Measurements from ENCODE around the gene VSX2.

Gene VSX2

DNA sequence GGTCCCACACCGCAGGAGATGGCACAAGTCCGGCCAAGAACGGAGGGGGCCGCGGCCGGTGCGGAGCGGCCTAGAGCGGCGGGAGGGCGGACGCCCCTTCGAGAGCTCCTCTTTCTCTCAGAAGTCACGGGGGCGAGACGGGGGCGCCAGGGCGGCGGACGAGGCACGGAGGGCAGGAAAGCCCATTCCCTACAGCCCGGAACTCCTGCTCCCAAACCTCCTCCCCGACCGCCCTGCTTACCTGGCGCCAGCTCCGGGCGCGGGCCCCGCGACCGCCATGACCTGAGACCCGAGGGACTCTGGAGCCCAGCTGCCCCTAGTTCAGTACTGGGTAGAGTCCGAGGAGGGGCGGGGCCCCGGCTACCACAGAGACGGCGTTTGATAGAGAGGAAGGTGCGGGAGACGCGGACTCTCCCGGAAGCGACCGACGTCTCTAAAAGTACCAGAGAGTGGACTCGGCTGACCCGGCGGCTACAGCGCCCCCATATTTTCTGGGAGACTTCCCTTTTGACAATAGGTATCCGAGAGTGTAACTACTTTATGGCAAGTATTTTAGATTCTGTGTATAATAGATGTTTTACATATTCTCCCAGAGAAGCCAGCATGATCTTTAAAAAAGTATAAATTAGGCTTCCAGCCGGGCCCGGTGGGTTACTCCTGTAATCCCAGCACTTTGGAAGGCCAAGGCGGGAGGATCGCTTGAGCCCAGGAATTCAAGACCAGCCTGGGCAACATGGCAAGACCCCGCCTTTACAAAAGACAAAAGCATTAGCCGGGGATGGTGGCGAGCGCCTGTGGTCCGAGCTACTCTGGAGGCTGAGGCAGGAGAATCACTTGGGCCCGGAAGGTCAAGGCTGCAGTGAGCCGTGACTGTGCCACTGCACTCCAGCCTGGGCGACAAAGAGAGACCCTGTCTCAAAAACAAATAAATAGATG is 63.7 kb downstream of the VSX2 start, which contains the start of gene ABCD4:
ABCD4 (minus strand) TSS at position 301 of the 936 bp plus-strand sequence; CDS start at position 279, 22 bp downstream.
- peak; percentile 83 for DNase-seq

DNA sequence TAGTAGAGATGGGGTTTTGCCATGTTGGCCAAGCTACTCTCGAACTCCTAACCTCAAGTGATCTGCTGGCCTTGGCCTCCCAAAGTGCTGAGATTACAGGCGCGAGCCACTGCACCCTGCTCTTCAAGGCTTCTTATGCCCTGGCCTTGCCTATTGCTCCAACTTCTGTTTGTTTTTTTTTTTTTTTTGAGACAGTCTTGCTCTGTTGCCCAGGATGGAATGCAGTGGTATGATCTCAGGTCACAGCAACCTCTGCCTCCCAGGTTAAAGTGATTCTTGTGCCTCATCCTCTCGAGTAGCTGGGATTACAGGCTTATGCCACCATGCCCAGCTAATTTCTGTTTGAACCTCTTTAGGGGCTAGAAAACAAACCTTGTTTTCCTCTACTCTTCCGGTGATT is 69.4 kb downstream of the VSX2 start:
- DNase-seq: no peak

DNA sequence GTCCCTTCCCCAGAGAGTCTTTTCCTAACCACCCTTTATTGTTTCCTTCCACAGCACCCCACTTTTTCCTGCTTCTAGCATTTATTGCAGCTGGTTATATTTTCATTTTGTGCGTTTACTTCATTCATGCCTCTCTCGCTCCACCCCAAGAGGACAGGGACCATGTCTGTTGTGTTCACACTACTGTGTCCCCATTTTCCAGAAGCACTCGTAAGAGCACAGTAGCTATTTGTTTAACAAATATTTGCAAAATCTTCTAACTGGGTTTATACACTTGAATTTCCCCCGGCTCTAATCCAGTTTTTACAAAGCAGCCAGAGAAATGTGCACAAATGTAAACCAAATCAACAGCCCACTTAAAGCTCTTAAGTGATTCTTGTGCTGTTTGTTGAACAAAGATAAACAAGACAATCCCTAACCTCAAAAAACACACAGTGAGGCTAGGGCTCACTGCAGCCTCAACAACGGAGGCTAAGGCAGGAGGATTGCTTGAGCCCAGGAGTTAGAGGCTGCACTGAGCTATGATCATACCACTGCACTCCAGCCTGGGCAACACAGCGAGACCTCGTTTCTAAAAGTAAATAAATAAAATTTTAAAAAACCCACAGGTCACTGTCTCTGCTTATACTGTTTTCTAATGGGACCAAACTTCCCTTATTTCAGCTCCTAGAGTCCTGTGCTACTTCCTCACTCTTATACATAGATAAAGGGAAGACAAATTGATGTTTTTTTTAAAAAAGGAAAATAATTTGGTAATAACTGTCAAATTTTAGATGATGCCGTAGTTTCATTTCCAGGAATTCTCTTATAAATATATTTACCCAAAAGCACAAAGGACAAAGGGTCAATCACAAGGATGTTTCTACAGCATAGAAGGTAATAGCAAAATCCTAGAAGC is 70.1 kb downstream of the VSX2 start:
- DNase-seq: no peak

DNA sequence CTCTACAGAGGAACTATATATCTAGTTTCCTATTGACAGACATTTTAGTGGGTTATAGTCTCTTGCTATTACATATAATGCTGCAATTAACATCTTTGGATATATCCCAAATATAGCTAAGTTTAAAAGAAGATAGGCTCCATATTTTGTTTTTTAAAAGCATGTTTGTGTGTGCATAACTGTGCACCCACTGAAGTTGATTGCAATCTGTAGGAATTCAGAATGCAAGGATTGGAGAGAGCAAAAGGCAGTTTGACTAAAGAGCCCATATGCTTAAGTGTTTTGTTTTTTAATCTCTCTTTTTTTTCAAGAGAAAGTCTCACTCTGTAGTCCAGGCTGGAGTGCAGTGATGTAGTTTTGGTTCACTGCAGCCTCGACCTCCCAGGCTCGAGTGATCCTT is 72.9 kb downstream of the VSX2 start:
- DNase-seq: no peak
